ENCODE measurements around the gene ACOT11.
"Not testable (repeated sequence)": the region's sequence is repeated elsewhere in the genome, so short reads cannot be mapped to it uniquely, and the experiment has no call there.

The ACOT11 gene
- long read RNA-seq, donor 1, partial matches to known transcripts = 17 of 17 reads
- long read RNA-seq, donor 1, other reads (novel, unspliced or antisense) = 0 of 17 reads
- long read RNA-seq, donor 2, partial matches to known transcripts = 30 of 30 reads
- long read RNA-seq, donor 2, other reads (novel, unspliced or antisense) = 0 of 30 reads
- long read RNA-seq, donor 3 = 0 reads
- long read RNA-seq, donor 4, partial matches to known transcripts = 0 of 1 reads
- long read RNA-seq, donor 4, other reads (novel, unspliced or antisense) = 0 of 1 reads
- long read RNA-seq, donor 5 = 0 reads
- long read RNA-seq, donor 6 = 0 reads
- long read RNA-seq, donor 7, partial matches to known transcripts = 36 of 44 reads
- long read RNA-seq, donor 7, other reads (novel, unspliced or antisense) = 8 of 44 reads
- long read RNA-seq, donor 8, partial matches to known transcripts = 0 of 19 reads
- long read RNA-seq, donor 8, other reads (novel, unspliced or antisense) = 17 of 19 reads

- DNase-seq = peak; percentile 83
Measured at GRCh38 chr1:54547601-54548388, at the start of gene ACOT11. TSS of gene ACOT11 (plus strand) at chr1:54548228. CDS start at chr1:54548310, 82 bp downstream.

GRCh38 chr1:54498383-54499096, 49.5 kb upstream of the ACOT11 start:
- no peak for DNase-seq

GRCh38 chr1:54499097-54499359, 49.0 kb upstream of the ACOT11 start:
- DNase-seq = no peak

GRCh38 chr1:54499360-54500106, 48.5 kb upstream of the ACOT11 start:
- DNase-seq = peak; percentile 64

- no peak for DNase-seq
Measured at GRCh38 chr1:54500107-54500431, 48.0 kb upstream of the ACOT11 start.

GRCh38 chr1:54501849-54502248, 46.2 kb upstream of the ACOT11 start:
- no peak for DNase-seq

DNA sequence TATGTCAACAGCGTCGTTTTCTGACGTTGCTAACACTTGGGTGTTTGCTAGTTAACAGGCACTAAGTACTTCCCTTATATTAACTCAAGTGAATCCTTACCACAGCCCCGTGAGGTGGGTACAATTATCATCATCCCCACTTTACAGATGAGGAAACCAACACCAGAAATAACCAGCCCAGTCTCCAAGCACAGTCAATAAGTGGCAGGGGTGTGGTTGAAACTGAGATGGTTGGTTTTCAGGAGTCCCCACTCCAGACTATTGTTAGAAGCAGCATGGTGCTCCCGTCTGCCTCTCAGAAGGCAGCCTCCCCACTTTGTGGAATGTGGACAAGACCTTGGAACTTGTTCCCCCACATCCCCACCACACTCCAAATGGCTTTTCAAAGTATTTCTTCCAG, 45.7 kb upstream of the ACOT11 start:
- no peak for DNase-seq

GRCh38 chr1:54506594-54506993, 41.4 kb upstream of the ACOT11 start:
- DNase-seq = no peak

DNA sequence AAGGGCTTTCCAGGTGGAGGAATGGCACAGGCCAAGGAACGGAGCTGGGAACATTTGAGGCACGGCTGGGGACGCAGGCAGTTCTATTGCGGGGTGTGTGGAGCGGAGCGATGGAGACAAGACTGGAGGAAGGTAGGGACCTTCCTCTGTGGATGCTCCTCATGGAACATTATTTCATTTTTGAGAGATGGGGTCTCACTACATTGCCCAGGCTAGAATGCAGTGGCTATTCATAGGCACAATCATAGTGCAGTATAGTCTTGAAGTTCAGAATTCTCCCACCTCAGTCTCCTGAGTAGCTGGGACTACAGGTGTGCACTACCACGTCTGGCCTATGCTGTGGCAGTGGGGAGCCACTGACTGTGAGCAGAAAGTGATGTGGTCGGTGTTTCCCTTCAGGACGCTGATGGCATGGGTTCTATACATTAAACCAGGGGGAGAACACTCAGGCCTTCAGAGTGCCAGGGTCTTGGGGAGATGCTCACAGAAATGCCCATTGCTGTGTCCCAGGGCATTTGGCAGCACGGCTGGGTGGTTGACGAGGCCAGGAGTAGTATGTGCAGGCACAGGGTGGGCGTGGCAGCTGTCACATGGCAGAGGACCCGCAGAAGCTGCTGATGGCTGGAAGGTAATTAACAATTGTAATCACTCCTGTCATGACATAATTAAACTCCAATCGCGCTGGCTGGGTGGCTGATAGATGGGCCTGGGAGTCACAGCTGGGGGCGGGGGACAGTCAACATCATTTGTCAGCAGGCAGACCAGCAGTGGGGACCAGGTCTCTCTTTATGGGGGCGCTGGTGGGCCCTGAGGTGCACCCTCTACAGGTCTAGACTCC, 40.8 kb upstream of the ACOT11 start:
- no peak for DNase-seq

GRCh38 chr1:54510715-54511270, 37.2 kb upstream of the ACOT11 start:
- no peak for DNase-seq

DNA sequence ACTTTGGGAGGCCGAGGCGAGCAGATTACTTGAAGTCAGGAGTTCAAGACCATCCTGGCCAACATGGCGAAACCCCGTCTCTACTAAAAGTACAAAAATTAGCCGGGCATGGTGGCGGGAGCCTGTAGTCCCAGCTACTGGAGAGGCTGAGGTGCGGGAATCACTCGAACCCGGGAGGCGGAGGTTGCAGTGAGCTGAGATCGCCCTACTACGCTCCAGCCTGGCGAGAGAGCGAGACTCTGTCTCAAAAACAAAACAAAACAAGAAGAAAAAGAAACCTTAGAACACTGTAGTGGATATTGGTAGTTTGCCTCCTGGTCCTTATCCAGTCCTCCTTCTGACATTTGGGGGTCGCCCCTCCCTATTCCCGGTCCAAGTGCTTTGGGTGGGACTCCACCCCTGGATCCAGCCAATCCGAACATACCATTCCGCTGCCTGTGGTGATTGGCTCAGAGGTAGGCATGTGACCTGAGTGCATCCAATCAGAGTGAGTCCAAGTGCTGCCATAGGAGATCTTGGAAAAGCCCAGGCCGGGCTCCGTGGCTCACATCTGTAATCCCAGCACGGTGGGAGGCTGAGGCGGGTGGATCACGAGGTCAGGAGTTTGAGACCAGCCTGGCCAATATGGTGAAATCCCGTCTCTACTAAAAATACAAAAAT, 34.0 kb upstream of the ACOT11 start:
- not testable (repeated sequence) for DNase-seq

DNA sequence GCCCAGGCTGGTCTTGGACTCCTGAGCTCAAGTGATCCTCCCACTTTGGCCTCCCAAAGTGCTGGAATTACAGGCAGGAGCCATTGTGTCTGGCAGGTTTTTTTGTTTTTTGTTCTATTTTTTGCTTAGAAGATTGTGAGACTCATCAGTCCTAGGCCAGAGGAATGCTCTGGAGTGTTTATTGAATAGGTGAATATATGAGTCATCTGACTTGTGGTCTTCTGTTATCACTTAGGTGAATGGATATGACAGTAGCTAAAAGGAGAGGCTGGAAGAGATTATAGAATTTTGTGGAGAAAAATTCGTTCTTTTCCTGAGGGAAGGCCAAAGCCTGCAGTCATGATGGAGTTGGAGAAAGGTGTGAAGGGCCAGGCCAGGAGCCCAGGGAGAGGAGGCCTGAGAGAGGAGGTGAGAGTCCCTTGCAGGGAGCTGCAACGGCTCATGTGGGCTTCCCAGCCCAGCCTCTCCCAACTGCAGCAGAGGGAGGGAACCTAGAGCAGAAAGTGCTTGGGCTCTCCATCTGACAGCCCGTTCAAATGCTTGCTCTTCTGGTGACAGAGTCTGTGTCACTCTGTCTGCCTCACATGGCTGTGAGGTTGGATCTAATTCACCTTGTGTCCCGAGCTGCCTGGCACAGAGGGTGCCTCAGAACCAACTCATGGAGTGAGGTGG, 31.6 kb upstream of the ACOT11 start:
- DNase-seq = no peak

DNA sequence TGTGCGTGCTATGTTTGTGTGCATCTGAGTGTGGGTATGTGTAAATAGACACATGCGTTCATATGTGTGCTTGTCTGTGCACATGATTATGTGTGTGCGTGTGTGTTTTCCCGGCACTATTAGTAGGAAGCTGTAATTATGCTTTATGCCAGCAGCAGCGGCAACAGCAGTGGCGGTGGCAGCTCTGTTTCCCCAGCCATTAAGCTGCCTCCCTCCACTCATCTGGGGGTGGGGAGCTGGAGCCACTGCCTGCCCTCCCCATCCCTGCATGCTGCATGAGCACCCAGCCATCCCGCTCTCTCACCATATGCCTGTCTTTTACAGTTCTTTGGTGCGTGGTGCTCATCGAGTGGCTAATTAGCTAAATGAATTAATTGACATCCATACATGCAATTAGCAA, 30.5 kb upstream of the ACOT11 start:
- no peak for DNase-seq

GRCh38 chr1:54518489-54518888, 29.5 kb upstream of the ACOT11 start:
- no peak for DNase-seq

- no peak for DNase-seq
Measured at GRCh38 chr1:54519709-54520108, 28.3 kb upstream of the ACOT11 start.

GRCh38 chr1:54520631-54521321, 27.3 kb upstream of the ACOT11 start:
- no peak for DNase-seq

DNA sequence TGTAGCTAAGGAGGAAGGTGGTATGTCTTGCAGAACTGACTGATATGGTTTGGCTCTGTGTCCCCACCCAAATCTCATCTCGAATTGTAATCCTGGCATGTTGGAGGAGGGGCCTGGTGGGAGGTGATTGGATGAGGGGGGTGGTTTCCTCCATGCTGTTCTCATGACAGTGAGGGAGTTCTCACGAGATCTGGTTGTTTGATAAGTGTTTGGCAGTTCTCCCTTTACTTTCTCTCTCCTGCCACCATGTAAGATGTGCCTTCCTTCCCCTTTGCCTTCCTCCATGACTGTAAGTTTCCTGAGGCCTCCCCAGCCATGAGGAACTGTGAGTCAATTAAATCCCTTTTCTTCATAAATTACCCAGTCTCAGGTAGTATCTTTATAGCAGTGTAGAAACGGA, 21.5 kb upstream of the ACOT11 start:
- not testable (repeated sequence) for DNase-seq

DNA sequence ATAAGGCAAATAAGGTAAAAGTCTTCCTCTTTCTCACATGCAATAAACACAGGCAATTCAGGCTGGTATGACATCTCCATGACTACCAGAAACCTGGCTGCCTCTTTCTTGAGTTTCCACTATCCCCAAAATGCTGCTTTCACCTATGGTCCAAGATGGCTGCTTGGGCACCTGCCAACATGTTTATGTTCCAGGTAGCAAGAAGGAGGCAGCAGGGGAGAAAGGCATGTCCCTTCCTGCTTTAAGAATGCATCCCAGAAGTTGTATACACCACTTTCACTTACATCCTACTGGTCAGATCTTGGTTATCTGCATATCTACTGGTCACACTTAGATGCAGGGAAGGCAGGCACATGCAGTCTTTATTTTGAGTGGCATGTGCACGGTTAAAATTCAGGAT, 19.4 kb upstream of the ACOT11 start:
- no peak for DNase-seq

DNA sequence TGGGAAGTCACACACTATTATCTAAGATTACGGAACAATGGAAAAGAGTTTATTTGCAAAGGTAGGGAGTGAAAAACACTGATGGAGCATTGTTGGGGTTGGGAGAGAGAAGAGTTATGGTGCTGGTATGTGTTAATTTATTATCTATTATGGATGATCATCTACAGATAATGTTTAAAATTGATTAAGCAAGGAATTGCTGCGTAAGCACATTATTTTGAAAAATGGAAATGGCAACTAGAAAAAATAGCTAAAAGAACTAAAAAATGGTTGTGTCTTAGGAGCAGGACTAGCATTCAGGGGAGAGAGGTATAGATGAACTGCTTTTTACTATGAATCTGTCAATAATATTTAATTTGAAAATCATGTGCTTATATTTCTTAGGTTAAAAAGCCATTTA, 16.0 kb upstream of the ACOT11 start:
- DNase-seq = no peak

Measured in right kidney (tissue), 9 donors.